Measurements from ENCODE around the gene FMN1.

Gene FMN1

GRCh38 chr15:33149919-33150318 lies 44.6 kb downstream of the FMN1 start:
- H3K4me3 ChIP-seq (ENCODE audit: low read depth in 1 of 2, low read length in 1 of 2): no peak overlapping the region
- H3K9me3 ChIP-seq: no peaks in the 10 kb centered on the region

DNA sequence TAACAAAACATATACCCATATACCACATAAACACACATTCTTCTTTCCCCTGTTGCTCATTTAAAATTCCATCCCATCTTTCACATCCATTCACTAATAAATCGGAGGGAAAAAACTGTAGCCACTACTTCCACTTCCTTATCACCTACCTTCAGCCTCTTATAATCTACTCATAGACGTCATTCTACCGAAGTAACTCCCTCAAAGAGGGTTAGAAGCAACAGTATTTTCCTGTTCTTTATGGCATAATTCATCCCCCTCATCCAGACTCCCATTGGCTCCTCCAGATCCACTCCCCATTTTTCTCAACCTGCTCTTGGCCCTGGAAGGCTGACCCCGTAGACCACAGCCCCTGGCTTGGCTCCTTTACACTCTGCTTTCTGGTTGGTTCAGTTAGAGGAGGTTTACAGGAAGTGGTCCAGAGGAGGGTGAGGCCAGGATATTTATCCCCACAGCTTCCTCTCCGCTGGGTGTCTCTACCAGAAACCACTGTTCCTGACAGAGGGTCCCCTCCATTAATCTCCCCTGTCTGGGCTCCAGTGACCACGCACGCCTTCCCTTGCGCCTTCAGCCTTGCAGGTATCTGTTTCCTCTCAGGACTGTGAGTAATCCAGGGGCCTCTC lies 46.3 kb downstream of the FMN1 start:
- H3K36me3 ChIP-seq: no peaks in the 10 kb centered on the region
- TF ChIP-seq, protein P1, sequence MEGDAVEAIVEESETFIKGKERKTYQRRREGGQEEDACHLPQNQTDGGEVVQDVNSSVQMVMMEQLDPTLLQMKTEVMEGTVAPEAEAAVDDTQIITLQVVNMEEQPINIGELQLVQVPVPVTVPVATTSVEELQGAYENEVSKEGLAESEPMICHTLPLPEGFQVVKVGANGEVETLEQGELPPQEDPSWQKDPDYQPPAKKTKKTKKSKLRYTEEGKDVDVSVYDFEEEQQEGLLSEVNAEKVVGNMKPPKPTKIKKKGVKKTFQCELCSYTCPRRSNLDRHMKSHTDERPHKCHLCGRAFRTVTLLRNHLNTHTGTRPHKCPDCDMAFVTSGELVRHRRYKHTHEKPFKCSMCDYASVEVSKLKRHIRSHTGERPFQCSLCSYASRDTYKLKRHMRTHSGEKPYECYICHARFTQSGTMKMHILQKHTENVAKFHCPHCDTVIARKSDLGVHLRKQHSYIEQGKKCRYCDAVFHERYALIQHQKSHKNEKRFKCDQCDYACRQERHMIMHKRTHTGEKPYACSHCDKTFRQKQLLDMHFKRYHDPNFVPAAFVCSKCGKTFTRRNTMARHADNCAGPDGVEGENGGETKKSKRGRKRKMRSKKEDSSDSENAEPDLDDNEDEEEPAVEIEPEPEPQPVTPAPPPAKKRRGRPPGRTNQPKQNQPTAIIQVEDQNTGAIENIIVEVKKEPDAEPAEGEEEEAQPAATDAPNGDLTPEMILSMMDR (IDR thresholded peaks at IDR 0.05): no peak
- no peaks in the 10 kb centered on the region for H3K9me3 ChIP-seq
- no peak overlapping the region for H3K27ac ChIP-seq
- peaks cover 31% of the 10 kb centered on the region for H3K27me3 ChIP-seq
- H3K4me3 ChIP-seq (ENCODE audit: low read depth in 1 of 2, low read length in 1 of 2): no peak overlapping the region
- no peaks in the 10 kb centered on the region for H3K4me1 ChIP-seq (ENCODE audit: control insufficient read depth in 1 of 2, insufficient read depth in 1 of 2, low read depth in 1 of 2, low read length in 1 of 2)

More at GRCh38 chr15:33149919-33150318, 44.6 kb downstream of the FMN1 start:
- no peak overlapping the region for H3K27ac ChIP-seq
- TF ChIP-seq, protein P1 (IDR thresholded peaks at IDR 0.05): no peak
- peaks cover 0 to 13% of the 10 kb centered on the region in 2 experiments for H3K4me1 ChIP-seq (ENCODE audit: control insufficient read depth in 1 of 2, insufficient read depth in 1 of 2, low read depth in 1 of 2, low read length in 1 of 2)
- no peaks in the 10 kb centered on the region for H3K36me3 ChIP-seq
- H3K27me3 ChIP-seq: peaks cover 34% of the 10 kb centered on the region

- no peaks in the 10 kb centered on the region for H3K36me3 ChIP-seq
- TF ChIP-seq, protein P1 (IDR thresholded peaks at IDR 0.05): no peak
- H3K9me3 ChIP-seq: no peaks in the 10 kb centered on the region
- H3K4me1 ChIP-seq (ENCODE audit: control insufficient read depth in 1 of 2, insufficient read depth in 1 of 2, low read depth in 1 of 2, low read length in 1 of 2): no peaks in the 10 kb centered on the region
- peaks cover 48% of the 10 kb centered on the region for H3K27me3 ChIP-seq
- no peak overlapping the region for H3K27ac ChIP-seq
- no peak overlapping the region for H3K4me3 ChIP-seq (ENCODE audit: low read depth in 1 of 2, low read length in 1 of 2)
Measured at GRCh38 chr15:33146051-33146450, 48.5 kb downstream of the FMN1 start.

GRCh38 chr15:33145447-33145846 lies 49.1 kb downstream of the FMN1 start:
- Histone ChIP-seq H3K36me3 (no peaks in the 10 kb centered on the region), H3K9me3 (no peaks in the 10 kb centered on the region), H3K27ac (no peak overlapping the region), H3K4me1 (ENCODE audit: control insufficient read depth in 1 of 2, insufficient read depth in 1 of 2, low read depth in 1 of 2, low read length in 1 of 2) (no peaks in the 10 kb centered on the region), H3K4me3 (ENCODE audit: low read depth in 1 of 2, low read length in 1 of 2) (no peak overlapping the region), H3K27me3 (peaks cover 48% of the 10 kb centered on the region)
- TF ChIP-seq, protein P1 (IDR thresholded peaks at IDR 0.05): no peak

- no peaks in the 10 kb centered on the region for H3K9me3 ChIP-seq
- H3K27ac ChIP-seq: no peak overlapping the region
- H3K4me1 ChIP-seq (ENCODE audit: control insufficient read depth in 1 of 2, insufficient read depth in 1 of 2, low read depth in 1 of 2, low read length in 1 of 2): no peaks in the 10 kb centered on the region
- TF ChIP-seq, protein P1 (IDR thresholded peaks at IDR 0.05): no peak
- no peak overlapping the region for H3K4me3 ChIP-seq (ENCODE audit: low read depth in 1 of 2, low read length in 1 of 2)
- H3K36me3 ChIP-seq: no peaks in the 10 kb centered on the region
- peaks cover 23% of the 10 kb centered on the region for H3K27me3 ChIP-seq
Measured at GRCh38 chr15:33142708-33143107, 51.8 kb downstream of the FMN1 start.
